GM19351 (cell line): ENCODE data around the gene MYCBPAP.
A peak's percentile ranks its signal among the peaks of the same experiment; 100 is the strongest.

ENCODE experiments used
- ATAC-seq: cut with Tn5 transposase; IDR thresholded peaks from one replicate; pipeline ENCODE4 v1.9.1; 2021; ENCODE audit warnings: mild to moderate bottlenecking, moderate library complexity; ENCODE audit not compliant: unreplicated experiment

Gene MYCBPAP

DNA sequence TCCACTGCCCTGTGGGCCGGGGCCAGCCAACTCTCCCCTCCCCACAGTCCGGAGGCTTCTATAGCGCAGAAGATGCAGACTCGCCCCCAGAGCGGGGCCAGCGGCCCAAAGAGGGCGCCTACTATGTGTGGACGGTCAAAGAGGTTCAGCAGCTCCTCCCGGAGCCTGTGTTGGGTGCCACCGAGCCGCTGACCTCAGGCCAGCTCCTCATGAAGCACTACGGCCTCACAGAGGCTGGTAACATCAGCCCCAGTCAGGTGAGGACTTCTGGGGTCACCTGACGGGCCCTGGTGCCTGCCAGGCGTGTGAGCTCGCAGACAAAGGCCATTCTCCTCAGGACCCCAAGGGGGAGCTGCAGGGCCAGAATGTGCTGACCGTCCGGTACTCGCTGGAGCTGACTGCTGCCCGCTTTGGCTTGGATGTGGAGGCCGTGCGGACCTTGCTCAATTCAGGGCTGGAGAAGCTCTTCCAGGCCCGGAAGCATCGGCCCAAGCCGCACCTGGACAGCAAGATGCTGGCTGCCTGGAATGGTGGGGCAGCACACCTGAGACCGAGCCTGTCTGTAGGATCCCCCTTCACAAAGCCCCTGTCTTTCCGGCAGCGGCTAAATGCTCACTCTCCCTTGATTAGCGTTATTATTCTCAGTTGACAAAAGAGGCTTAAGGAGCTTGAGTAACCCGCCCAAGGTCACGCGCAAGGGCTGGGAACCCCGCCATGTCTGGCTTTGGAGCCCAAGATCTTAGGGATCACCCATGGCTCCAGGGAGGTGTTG, 42.6 kb downstream of the MYCBPAP start:
- ATAC-seq, result no peak

DNA sequence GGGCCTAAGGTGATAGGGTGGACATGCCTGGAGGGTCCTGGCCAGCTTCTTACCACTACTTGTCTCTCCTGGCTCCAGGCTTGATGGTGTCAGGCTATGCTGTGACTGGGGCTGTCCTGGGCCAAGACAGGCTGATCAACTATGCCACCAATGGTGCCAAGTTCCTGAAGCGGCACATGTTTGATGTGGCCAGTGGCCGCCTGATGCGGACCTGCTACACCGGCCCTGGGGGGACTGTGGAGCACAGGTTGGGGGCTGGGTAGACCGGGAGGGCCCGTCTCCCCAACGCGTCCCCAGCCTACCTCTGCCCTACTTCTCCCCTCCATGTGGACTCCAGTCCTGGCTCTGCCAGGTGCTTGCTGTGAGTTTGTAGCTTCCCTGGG, 43.2 kb downstream of the MYCBPAP start:
- ATAC-seq, result no peak

DNA sequence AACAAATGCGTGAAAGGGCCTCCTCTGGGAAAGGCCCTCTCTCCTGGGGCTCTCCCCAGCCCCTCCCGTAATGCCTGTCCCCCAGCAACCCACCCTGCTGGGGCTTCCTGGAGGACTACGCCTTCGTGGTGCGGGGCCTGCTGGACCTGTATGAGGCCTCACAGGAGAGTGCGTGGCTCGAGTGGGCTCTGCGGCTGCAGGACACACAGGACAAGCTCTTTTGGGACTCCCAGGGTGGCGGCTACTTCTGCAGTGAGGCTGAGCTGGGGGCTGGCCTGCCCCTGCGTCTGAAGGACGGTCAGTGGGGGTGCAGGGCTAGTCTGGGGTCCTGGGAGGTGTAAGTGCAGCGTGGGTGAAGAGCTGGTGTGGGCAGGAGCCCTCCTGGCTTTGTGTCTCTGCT, 43.6 kb downstream of the MYCBPAP start:
- no peak for ATAC-seq

DNA sequence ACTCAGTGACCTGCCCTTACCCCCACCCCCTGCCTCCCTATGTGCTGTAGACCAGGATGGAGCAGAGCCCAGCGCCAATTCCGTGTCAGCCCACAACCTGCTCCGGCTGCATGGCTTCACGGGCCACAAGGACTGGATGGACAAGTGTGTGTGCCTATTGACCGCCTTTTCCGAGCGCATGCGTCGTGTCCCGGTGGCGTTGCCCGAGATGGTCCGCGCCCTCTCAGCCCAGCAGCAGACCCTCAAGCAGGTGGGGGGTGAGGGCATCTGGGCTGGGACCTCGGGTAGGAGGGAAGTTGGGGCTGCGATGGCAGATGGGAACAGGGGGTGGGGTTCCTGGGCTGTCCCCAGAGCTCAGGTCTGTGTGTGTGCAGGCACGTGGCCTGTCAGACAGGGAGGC, 46.0 kb downstream of the MYCBPAP start:
- ATAC-seq, result no peak

DNA sequence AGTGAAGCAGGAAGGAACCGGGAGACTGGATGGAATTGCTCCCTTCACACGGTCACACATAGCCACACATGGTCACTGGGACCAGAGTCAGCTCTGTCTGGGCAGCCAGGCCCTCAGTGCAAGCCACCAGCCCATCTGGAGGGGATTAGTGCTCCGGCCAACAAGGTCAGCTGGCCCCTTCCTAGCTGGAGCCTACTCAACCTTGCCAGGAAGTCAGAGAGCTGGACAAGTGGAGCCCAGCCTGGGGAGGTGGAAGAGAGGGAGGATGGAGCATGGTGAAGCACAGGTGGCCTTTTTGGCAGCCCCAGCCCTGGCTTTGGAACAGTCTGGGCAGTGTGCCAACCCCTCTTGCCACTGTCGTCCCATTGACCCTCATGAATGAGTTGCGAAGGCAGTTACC, 48.6 kb downstream of the MYCBPAP start:
- ATAC-seq, result no peak

DNA sequence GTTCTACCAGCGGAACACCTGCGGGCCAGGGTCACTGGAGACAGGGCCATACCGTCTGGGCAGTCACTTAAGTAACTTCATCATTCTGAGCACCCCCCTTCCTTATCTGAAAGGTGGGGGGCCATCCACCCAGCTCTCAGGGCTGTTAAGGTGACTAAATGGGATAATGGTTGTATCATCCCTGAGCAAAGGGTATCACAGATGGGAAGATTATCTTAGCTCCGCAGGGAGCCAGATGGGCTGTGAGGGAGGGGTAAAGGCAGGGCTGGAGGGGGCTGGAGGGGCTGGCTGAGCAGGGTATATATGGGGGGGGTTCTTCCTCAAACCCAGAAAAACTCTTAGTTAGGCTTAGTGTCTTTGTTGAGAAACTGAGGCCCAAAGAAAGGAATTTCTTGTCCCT, 49.4 kb downstream of the MYCBPAP start:
- no peak for ATAC-seq

DNA sequence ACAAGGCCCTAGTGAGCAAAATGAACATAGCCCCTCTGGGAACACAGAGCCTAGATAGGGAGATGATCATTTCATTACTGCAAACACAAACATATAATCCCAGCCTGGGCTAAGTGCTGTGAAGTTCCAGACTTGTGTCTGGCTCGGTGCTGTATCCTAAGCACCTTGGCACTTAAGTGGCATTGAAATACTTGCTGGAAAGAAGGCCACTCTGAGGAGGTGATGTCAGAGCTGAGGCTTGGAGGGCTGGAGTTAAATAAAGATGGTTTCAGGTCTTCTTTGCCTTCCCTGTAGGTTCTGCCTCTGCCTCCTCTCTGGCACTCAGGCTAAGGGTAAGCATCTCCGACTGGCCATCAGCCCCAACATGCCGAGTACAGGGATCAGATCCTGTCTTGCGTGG, 49.9 kb downstream of the MYCBPAP start:
- no peak for ATAC-seq

DNA sequence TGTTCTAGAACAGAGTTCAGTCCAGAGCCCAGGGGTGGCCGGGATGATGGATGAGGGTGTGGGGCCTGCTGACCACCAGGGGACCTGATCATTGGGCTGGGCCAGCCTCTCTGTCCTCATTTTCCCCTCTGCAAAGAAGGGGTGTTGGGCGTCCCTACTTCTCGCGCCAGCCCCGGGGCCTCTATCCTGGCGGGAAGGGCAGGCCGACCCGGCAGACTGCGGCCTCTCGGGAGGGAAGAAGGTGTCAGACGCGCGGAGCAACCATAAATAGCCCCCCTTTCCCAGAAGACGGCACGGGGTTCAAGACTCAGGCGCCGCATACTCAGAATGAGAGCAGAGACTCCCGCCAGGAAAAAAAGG, 50.3 kb downstream of the MYCBPAP start:
- ATAC-seq, result no peak

DNA sequence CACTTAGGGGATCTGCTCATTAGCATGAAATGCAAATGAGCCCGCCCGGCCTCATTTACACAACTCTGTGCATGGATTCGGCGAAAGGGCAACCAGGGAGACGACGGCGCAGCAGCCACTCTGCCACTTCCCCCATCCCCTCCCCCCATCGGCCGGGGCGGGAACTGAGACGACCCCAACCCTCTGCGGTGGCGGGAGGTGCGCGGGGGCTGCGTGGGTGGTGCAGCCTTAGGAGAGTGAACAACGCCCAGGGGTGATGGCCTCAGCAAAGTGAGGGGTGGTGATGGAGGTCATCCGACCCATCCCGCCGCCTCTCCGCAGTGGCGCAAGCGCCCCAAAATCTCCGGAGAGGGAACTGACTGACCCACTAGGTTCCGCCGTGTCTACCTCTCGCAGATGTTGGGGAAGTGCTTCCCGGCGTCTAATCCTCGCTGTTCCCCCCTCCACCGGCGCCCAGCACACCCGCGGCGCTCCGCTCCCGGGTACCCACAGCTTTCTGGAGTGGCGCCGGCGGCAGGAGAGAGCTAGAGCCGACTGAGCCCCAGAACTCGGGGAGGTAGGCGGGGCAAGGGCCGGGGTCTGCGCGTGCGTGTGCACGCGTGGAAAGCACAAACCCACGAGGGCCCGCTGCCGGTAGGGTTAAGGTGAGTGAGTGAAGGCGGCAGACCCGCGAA, 50.8 kb downstream of the MYCBPAP start:
- ATAC-seq, result no peak

DNA sequence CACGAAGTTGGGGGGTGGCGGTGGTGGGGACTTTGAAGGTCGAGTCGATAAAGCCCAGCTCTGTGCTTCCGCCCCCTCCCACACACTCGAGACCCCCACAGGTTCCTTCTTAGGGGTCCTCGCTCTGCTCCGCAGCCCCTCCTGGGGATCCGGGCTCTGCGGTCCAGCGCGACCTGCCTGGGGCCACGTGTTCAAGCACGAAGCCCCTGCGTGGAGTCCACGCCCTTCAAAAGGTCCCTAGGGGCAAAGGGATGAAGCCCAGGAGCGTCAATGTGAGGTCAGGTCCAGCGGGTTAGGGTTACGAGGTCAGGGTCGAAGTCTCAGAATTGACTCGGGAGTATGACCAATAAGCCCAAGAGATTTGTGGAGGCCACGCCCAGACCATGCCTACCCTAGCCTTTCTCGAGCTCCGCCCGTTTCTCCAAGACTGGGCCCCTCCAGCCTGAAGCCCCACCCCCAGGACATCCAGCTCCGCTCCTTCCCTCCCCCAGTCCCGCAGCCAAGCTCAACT, 51.5 kb downstream of the MYCBPAP start:
- no peak for ATAC-seq

DNA sequence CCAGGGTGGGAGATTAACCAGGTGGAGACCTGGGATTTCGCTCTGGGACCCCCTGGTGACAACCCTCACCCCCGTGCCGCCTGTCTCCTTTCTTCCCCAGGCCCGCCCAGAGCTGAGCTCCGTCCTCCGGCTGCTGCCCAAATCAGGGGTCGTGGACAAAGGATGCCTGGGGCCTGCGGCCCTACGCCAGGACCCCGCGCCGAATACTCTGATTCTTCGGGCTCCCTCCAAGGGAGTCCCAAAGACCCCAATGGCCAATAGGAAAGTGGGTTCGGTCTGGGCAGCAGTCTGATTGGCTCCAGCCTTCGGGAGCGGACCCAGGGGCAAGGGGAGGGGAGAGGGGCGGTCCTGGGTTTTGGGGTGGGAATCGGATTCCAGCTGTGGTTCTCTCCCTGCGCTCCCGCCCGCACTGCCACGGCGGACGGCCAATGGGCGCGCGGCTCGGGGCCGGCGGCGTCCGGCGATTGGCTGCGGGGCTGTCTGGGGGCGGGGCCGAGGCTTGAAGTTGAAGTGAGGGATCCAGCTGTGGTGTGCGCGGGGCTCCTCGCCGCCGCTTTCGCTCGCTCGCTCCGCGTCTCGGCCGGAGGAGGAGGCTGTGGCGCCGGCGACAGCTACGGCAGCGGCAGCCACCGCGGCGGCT, 52.1 kb downstream of the MYCBPAP start, which contains the start of gene CACNA1G:
Gene CACNA1G (plus strand): TSS at position 531 of the 640 bp plus-strand sequence. CDS start 745 bp downstream, outside the sequence.
- peak; percentile 94 for ATAC-seq

DNA sequence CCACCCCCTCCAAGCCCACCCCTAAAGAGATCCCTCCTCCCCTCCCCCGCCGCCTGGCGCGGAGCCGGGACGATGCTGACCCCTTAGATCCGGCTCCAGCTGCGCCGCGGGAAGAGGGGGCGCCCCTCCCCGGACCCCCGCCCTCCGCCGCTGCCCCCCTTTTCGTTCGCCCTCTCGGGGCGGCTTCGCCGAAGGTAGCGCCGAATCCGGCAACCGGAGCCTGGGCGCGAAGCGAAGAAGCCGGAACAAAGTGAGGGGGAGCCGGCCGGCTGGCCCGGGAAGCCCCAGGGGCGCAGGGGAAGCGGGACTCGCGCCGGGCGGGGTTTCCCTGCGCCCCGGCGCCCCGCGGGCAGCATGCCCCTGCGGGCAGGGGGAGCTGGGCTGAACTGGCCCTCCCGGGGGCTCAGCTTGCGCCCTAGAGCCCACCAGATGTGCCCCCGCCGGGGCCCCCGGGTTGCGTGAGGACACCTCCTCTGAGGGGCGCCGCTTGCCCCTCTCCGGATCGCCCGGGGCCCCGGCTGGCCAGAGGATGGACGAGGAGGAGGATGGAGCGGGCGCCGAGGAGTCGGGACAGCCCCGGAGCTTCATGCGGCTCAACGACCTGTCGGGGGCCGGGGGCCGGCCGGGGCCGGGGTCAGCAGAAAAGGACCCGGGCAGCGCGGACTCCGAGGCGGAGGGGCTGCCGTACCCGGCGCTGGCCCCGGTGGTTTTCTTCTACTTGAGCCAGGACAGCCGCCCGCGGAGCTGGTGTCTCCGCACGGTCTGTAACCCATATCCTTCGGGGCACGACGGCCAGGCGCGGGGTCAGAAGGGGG, 52.9 kb downstream of the MYCBPAP start:
- no peak for ATAC-seq

DNA sequence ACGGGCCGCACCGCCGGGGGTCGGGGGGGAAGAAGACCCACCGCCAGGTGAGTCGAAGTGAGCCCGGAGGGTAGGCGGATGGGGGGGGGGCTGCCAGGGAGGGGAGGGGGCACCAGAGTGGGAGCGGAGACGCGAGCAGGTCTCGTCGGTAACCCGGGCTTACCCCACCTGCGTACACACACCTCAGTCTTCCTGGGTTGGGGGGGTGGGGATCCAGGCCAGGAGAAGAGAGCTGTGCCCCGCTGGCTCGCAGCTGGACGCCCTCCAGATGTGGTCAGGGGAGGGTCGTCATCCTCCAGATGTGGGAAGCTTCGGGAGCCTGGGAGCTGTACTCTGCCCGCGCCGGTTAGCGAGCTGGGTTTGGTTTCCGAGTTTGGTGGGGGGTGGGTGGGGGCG, 53.5 kb downstream of the MYCBPAP start:
- no peak for ATAC-seq

DNA sequence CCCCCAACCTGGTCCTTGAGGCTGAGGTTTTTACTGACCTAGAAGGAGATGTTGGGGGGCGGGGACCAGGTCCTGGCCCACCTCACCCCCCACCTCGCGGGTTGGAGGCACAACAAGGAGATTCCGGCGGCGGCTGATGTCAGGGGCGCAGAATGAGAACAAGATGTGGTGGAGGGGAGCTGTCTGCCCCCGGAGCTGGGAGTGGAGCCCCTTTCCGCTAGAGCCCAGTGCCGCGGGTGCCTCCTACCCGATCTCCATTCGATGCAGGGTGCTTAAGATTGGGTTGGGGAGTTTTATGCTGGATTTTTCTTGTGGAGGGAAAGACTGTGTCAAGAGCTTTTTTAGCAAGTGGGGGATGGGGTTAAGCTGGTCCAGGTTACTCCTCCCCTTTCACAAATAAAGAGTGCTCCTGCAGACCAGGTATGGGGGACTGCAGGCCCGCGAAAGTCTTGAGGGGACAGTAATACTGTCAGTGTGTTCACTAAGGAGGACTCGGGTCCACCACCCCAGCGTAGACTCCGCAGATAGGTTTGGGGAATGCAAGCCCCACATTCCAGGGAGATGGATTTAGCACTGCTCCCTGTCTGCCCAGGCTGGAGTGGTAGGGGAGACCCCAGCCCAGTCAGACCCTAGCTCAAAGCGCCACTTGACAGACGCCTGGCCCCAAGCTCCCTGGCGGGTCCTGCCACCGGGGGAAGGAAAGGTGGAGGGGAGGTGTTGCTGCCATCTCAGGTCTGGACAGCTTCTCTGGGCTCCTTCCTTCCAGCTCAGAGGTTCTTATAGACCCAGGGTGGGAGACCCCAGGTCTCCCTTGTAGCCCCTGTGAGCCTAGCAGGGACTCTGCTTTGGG, 54.2 kb downstream of the MYCBPAP start:
- no peak for ATAC-seq

DNA sequence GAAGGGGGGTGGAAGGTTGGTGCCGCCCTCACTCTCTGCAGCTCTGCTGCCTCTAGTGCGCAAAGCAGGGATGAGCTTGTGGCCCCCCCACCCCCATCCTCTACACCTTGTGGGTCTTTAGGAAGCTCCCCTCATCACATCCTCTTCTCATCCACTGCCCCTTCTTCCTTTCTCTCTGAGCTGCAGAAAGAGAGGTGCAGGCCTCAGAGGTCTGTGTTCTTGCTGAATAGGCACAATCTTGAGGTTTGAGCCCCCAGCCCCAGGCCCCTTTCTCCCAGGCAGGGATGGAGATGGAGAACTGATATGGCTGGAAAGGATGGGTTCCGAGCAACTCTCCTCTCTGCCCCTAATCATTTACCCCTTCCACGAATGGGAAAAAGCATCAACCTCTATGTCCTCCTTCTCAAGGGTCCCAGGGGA, 54.9 kb downstream of the MYCBPAP start:
- ATAC-seq, result no peak

DNA sequence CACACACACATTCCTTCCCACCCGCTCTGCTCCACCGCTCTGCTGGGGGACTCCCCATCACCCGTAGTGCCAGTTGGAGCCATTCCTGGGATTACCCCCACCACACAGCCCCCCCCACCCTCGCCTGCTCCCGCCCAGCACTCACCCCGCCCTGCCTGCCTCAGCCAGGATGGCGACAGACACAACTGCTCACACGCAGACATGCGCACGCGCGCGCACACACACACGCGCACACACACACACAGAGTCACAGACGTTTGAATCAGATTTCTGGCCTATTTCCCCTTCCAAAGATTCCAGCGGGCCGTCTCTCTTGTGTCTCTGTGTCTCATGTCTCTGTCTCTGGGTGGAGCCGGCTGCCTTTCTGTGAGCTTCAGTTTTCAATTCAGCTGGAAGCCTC, 56.7 kb downstream of the MYCBPAP start:
- no peak for ATAC-seq

DNA sequence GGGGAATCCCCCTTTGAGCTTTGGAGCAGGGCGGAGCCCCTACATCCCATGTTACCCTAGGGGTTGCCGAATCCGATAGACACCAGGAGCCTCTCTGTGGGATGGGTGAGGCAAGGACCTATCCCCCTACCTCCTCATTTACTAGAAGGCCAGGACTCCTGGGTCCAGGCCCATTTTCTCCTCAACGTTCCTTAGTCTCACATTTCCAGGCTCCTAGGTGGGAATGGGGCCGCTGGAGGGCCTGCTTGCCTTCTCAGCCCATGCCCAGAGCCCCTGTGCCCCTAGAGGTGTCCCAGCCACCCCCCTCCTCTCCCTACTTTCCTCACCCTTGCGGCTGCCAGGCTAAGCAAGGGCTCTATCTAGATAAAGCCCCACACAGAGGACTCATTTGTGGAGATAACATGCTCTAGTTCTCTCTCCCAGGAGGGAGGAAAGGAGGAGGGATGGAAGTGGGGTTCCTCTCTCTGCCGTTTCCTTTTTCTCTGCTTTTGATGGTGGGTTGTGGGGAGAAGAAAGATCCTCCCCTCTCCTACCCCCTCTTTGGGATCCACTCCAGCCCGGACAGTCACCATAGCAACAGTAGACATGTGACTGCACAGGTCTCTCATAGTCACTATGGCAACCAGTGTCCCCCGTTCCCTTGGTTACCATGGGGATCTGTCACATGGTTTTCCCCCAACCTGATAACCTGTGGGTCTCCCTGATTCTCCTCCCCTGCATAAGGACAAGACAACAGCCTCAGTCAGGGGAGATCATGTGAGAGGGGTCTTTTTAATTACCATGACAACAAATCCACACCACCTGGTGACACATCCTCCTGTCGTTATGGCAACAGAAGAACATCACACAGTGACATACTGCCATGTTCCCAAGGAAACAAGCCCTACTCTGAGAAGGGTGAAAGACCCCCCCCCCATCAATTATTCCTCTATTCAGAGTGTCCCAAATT, 57.4 kb downstream of the MYCBPAP start:
- no peak for ATAC-seq

DNA sequence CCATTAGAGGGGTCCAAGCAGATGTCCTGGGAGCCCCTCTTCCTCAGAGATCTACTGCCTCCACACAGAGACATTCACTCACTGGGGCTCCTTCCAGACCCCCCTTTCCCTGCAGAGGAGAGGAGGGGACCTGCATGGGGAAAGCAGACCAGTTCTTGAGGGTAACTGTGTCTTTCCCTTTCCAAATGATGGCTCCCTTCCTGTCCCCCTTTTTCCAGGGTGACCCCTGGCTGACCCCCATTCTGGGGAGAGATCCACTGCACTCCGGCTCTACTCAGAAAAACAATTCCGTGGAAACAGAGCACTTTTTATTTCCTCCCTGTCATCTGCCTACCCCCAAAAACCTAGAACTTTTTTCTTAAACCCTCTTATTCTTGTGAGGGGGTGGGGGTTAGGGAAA, 58.6 kb downstream of the MYCBPAP start:
- ATAC-seq, result no peak

DNA sequence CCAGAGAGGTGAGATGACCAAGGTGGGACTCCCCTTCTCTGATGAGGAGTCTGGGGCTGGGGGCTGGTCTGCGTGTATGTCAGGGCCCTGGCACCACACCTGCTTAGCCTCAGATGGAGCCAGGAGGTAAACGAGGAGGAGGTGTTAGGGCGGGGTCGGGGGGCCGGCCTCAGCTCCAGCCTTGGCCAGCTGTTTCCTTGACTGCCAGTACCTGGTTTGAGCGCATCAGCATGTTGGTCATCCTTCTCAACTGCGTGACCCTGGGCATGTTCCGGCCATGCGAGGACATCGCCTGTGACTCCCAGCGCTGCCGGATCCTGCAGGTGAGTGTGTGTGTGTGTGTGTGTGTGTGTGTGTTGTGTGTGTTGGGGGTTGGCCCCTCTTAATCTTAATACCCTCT, 60.4 kb downstream of the MYCBPAP start:
- no peak for ATAC-seq
